Activated CD4-positive, alpha-beta T cell treated with anti-CD3 and anti-CD28 coated beads, Interleukin-2, Interleukin-6, amounts not matched to agents 100 ng/mL and 50 ng/mL, durations not matched to agents 16 hours and 8 hours (primary cell): Measurements from ENCODE around the gene FTO.

Experiments used
- DNase-seq: peaks from one replicate; pipeline ENCODE4 v3.0.0-alpha.2; 2020

The FTO gene

GRCh38 chr16:53980675-53981074, 276.7 kb downstream of the FTO start:
- DNase-seq, result no peak

- DNase-seq, result no peak
Measured at GRCh38 chr16:53982631-53983042, 278.7 kb downstream of the FTO start.

GRCh38 chr16:53984936-53985335, 281.0 kb downstream of the FTO start:
- no peak for DNase-seq

- DNase-seq, result no peak
Measured at GRCh38 chr16:53985861-53986260, 281.9 kb downstream of the FTO start.

- no peak for DNase-seq
Measured at GRCh38 chr16:53986793-53987192, 282.8 kb downstream of the FTO start.

- no peak for DNase-seq
Measured at GRCh38 chr16:53988136-53988535, 284.2 kb downstream of the FTO start.

- DNase-seq, result no peak
Measured at GRCh38 chr16:53989597-53989996, 285.6 kb downstream of the FTO start.

GRCh38 chr16:53991754-53992378, 287.9 kb downstream of the FTO start:
- DNase-seq, result no peak

- DNase-seq, result no peak
Measured at GRCh38 chr16:53995378-53995777, 291.4 kb downstream of the FTO start.

GRCh38 chr16:53996961-53997360, 293.0 kb downstream of the FTO start:
- no peak for DNase-seq

GRCh38 chr16:53998024-53998810, 294.3 kb downstream of the FTO start:
- DNase-seq, result no peak

- no peak for DNase-seq
Measured at GRCh38 chr16:53998966-53999522, 295.1 kb downstream of the FTO start.

- DNase-seq, result no peak
Measured at GRCh38 chr16:53999841-54000240, 295.9 kb downstream of the FTO start.

GRCh38 chr16:54000361-54000760, 296.4 kb downstream of the FTO start:
- no peak for DNase-seq

- DNase-seq, result no peak
Measured at GRCh38 chr16:54006693-54007092, 302.7 kb downstream of the FTO start.

- DNase-seq, result no peak
Measured at GRCh38 chr16:54007504-54007903, 303.5 kb downstream of the FTO start.

- DNase-seq, result no peak
Measured at GRCh38 chr16:54009464-54010176, 305.7 kb downstream of the FTO start.

- DNase-seq, result no peak
Measured at GRCh38 chr16:54015147-54015546, 311.2 kb downstream of the FTO start.

- no peak for DNase-seq
Measured at GRCh38 chr16:54022362-54022761, 318.4 kb downstream of the FTO start.

- no peak for DNase-seq
Measured at GRCh38 chr16:54026456-54026855, 322.5 kb downstream of the FTO start.

GRCh38 chr16:54027062-54027461, 323.1 kb downstream of the FTO start:
- no peak for DNase-seq

- DNase-seq, result no peak
Measured at GRCh38 chr16:54027558-54027957, 323.6 kb downstream of the FTO start.

GRCh38 chr16:54027995-54028394, 324.0 kb downstream of the FTO start:
- DNase-seq, result no peak

GRCh38 chr16:54030451-54030850, 326.5 kb downstream of the FTO start:
- DNase-seq, result no peak
